HG03457 (cell line): Measurements from ENCODE around the gene SLC4A1AP.
"Not testable (repeated sequence)": the region's sequence is repeated elsewhere in the genome, so short reads cannot be mapped to it uniquely, and the experiment has no call there.

Experiments
- ATAC-seq: cut with Tn5 transposase; IDR thresholded peaks from one replicate; pipeline ENCODE4 v1.9.1; 2021; ENCODE audit warnings: moderate number of reproducible peaks; ENCODE audit not compliant: unreplicated experiment

Gene SLC4A1AP, protein sequence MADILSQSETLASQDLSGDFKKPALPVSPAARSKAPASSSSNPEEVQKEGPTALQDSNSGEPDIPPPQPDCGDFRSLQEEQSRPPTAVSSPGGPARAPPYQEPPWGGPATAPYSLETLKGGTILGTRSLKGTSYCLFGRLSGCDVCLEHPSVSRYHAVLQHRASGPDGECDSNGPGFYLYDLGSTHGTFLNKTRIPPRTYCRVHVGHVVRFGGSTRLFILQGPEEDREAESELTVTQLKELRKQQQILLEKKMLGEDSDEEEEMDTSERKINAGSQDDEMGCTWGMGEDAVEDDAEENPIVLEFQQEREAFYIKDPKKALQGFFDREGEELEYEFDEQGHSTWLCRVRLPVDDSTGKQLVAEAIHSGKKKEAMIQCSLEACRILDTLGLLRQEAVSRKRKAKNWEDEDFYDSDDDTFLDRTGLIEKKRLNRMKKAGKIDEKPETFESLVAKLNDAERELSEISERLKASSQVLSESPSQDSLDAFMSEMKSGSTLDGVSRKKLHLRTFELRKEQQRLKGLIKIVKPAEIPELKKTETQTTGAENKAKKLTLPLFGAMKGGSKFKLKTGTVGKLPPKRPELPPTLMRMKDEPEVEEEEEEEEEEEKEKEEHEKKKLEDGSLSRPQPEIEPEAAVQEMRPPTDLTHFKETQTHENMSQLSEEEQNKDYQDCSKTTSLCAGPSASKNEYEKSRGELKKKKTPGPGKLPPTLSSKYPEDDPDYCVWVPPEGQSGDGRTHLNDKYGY

GRCh38 chr2:27663285-27664153, at the start of gene SLC4A1AP, which contains the start of gene SUPT7L:
TSS of gene SLC4A1AP (plus strand) at chr2:27663889. CDS start at chr2:27663915, 26 bp downstream.
TSS of gene SUPT7L (minus strand) at chr2:27663614. CDS start at chr2:27662192, 1,422 bp downstream.
- peak; percentile 45 for ATAC-seq

- ATAC-seq, result no peak
These were observed 49.7 kb upstream of the SLC4A1AP start for GRCh38 chr2:27613985-27614384.

- no peak for ATAC-seq
These were observed 48.4 kb upstream of the SLC4A1AP start for GRCh38 chr2:27615316-27615715.

DNA sequence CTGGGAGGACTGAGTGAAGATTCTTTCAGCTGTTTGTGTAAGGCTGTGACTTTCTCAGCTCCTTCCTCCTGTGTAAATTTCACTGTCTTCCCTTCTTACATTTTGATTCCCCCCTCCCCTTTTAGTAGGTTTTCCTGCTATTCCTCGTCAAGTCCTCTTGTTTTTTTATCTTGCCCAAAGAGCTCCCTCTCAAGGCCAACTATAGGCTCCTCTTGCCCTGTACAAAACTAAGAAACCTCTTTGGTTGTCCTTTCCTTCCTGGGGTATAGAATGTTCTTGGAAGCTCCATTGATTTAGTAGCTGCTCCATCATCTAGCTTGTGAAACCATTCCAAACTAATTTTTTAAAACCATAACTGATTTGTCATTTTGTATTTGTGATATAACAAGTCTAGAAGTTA, 42.2 kb upstream of the SLC4A1AP start:
- ATAC-seq, result no peak

- ATAC-seq, result no peak
These were observed 40.7 kb upstream of the SLC4A1AP start for GRCh38 chr2:27622921-27623384.

DNA sequence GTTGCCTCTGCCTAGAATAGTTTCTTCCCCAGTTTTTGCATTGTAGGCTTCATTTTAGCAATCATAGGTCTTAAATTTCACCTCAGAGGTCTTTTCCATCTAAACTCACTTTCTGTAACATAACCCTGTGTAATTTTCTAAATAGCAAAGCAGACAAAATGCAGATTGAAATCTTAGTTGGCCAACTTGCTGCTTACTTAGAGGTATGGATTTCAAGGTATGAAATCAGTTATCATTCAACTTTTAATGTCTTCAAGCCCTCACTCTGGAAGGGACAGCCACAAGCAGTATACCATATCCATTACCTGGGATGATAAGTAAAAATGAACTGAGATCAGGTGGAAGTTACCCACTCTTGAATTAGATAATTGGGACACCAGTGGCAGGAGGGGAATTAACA, 38.7 kb upstream of the SLC4A1AP start:
- ATAC-seq, result no peak

- not testable (repeated sequence) for ATAC-seq
These were observed 37.4 kb upstream of the SLC4A1AP start for GRCh38 chr2:27626323-27626722.

- ATAC-seq, result not testable (repeated sequence)
These were observed 36.8 kb upstream of the SLC4A1AP start for GRCh38 chr2:27626921-27627320.

- ATAC-seq, result peak; percentile 5
These were observed 35.5 kb upstream of the SLC4A1AP start for GRCh38 chr2:27627963-27628766.

- peak; percentile 92 for ATAC-seq
These were observed 34.7 kb upstream of the SLC4A1AP start, which contains the start of the genes CCDC121 and GPN1 for GRCh38 chr2:27628767-27629709. TSS of gene CCDC121 (minus strand) at chr2:27629012. CDS start at chr2:27627799, 1,213 bp downstream. TSS of gene GPN1 (plus strand) at chr2:27629050. CDS start at chr2:27629059, 9 bp downstream.

DNA sequence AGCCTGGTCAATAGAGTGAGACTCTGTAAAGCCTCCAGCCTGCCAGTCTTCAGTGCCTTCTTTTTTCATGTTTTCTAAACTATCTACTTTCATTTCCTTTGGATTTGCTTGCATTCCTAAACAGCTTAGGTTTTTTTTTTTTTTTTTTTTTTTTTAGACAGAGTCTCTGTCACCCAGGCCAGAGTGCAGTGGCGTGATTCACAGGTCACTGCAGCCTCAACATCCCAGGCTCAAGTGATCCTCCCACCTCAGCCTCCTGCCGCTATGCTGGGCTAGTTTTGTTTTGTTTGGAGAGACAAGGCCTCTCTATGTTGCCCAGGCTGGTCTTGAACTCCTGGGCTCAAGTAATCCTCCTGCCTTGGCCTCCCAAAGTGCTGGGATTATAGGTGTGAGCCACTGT, 33.4 kb upstream of the SLC4A1AP start:
- ATAC-seq, result not testable (repeated sequence)

DNA sequence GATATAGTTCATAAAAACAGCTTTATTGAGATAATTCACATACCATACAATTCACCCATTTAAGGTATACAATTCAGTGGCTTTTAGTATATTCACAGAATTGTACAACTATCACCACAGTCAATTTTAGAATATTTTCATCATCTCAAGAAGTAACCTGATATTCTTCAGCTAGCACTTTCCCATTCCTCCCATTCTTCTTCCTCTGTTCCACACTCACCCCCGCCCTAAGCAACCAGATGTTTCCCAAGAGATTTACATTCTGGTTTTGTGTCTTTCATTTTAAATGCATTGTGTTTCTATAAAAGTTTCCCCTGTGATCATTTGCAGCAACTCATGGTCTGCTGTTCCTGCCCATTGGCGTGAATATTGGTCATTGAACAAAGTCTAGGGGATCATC, 29.4 kb upstream of the SLC4A1AP start:
- ATAC-seq, result no peak

DNA sequence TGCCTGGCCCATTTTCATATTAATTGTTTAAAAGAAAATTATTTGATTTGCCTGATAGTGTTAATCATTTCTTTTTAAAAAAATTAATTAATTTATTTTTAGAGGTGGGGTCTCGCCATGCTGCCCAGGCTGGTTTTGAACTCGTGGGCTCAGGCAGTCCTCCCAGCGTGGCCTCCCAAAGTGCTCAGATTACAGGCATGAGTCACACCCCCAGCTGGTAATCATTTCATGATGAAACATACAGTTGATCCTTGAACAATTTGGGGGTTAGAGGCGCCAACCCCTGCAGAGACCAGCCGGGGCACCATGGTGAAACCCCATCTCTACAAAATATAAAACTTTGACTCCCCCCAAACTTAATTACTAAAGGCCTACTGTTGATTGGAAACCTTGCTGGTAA, 26.9 kb upstream of the SLC4A1AP start:
- no peak for ATAC-seq

- ATAC-seq, result no peak
These were observed 25.6 kb upstream of the SLC4A1AP start for GRCh38 chr2:27638037-27638637.

GRCh38 chr2:27638709-27639108, 25.0 kb upstream of the SLC4A1AP start:
- ATAC-seq, result no peak

DNA sequence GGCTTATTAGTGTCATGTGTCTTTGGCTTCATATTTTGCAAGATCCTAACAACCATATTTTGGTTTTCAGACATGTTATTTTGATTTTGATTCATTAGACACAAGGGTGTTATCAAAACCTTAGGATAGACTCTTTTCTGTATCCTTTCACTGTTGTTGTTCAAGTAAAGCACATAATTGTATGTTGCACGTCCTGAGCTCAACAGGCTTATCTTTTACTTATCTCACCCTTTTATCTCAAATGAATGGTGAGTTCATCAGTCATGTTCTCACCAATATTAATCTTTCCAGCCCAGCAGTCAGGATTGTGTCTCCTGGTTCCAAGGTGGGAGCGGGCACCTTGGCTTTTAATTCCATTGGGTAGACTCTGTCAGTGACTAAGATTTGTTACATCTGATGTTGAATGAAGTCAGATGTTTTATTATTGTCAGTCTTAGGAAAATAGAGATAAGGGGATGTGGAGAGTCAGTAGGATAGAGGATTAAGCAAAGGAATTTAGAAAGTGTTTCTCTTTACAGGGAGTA, 22.9 kb upstream of the SLC4A1AP start:
- ATAC-seq, result no peak

DNA sequence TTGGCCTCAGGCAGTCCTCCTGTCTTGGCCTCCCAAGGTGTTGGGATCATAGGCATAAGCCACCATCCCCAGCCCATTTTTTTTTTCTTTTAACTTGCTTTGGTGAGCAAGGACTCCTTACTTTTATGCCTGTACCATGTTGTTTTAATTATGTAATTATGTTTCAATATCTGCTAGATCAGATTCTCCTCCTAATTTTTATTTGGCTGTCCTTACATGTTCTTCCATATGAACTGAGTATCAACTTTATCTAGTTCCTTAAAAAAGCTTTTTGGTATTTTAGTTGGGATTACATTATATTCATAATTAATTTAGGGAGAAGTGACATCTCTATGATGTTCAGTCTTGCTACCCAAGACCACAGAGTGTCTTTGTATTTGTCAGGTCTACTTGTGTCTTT, 18.5 kb upstream of the SLC4A1AP start:
- ATAC-seq, result no peak

- no peak for ATAC-seq
These were observed 16.4 kb upstream of the SLC4A1AP start for GRCh38 chr2:27647289-27647688.
